Cardiac fibroblast (primary cell): ENCODE results near the gene COMT.

Experiments
- DNase-seq, 2 donors: peaks; one replicate each; pipeline versions ENCODE4 v3.0.0 to v3.0.0-alpha.2; 2010; ENCODE audit warnings: low read depth in 2 of 2
- H3K4me3 ChIP-seq, 2 donors: replicated peaks in 1 of 2; 1 replicate in 1 of 2; 2 replicates in 1 of 2; pipeline ENCODE4 v1.5.1; 2011; ENCODE audit warnings: low read depth in 2 of 2, low read length in 2 of 2, mild to moderate bottlenecking in 2 of 2, moderate library complexity in 1 of 2
- CTCF ChIP-seq: IDR thresholded peaks from one replicate; pipeline ENCODE4 v1.5.1; 2011; ENCODE audit warnings: low read depth, mild to moderate bottlenecking, low read length, inconsistent platforms

COMT gene

DNA sequence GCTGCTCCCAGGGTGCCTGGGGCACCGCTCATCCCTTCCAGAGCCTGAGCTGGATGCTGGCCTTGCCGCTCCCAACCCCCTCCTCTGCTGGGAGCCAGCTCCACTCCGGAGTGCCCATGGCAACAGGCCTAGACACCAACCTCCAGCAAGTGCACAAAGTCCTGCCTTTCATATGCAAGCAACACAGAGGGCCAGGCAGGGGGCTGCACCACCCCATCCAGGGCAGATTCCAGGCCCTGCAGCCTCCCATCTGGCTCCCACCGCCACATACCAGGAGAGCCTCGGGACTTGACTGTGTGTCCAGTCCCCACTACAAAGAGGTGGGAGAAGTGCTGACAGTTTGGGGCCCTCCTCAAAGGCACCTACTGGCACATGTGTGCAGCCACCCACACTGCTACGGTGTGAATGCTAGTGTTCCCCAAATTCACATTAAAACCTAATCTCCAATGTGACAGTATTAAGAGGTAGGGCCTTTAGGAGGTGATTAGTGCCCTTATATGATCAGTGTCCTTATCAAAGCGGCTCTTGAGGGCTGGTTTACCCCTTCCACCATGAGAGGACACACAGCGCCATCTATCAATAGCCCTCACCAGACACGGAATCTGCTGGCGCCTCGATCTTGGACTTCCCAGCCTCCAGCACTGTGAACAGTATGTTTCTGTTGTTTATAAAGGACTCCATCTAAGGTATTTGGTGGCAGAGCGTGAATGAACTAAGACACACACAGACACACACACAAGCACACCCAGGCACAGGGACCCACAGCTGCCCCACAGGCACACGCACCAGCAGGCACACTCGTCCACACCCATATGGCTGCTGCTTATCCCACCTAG is 58.9 kb downstream of the COMT start:
- TF ChIP-seq CTCF, result no peak
- H3K4me3 ChIP-seq, result no peak overlapping the region
- DNase-seq, result no peak

DNA sequence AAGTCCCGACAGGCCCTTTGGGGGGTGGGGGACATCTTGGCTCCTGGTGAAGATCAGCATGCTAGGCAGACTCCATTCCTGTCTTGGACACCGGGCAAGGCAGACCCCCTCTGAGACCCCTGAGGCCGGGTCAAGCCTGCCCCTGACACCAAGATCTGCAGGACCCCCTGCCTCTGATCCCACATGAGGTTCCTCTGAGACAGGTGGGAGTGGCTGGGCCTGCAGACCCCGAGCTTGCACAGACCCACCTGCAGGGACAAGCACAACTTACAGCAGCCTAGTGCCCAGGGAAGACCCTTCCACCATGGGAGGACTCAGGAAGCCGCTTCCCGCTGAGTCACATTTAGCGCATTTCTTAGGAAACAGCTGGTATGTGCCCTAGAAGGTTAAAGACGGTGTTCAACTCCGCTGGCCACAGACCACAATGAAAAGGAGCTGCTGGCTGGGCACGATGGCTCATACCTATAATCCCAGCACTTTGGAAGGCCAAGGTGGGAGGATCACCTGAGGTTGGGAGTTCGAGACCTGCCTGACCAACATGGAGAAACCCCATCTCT is 59.6 kb downstream of the COMT start:
- no peak overlapping the region for H3K4me3 ChIP-seq
- TF ChIP-seq CTCF, result no peak
- DNase-seq, result peak; percentile 16 to 34

GRCh38 chr22:20002128-20002527 is 60.6 kb downstream of the COMT start:
- DNase-seq, result no peak
- TF ChIP-seq CTCF, result no peak
- no peak overlapping the region for H3K4me3 ChIP-seq

DNA sequence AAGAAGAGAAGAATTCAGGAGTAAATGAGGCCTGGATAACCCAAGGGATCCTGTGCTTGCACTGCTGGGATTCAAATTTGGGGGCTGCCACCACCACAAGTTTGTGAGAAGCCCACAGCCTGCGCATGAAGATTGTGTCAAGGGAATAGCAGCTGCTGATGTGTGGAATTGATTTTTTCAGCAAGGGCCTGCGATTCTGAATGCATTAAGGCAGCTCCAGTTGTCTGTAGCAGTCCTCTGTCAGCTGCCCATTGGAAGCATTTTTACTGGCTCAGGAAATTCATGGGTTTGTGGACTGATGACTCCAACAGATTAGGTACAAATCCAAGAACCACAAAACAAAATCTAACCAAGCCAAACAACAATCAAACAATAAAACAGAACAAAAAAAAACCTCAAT is 61.1 kb downstream of the COMT start:
- DNase-seq, result no peak
- no peak overlapping the region for H3K4me3 ChIP-seq
- no peak for TF ChIP-seq CTCF

GRCh38 chr22:20003304-20003703 is 61.7 kb downstream of the COMT start:
- no peak for TF ChIP-seq CTCF
- no peak overlapping the region for H3K4me3 ChIP-seq
- no peak for DNase-seq

- DNase-seq, result no peak
- no peak overlapping the region for H3K4me3 ChIP-seq
- TF ChIP-seq CTCF, result no peak
These were observed 62.9 kb downstream of the COMT start for GRCh38 chr22:20004464-20004863.
